ENCODE data around the gene SMURF1.

SMURF1 gene

GRCh38 chr7:99031496-99031895 lies 112.4 kb downstream of the SMURF1 start:
- no peaks in the 10 kb centered on the region for H3K27me3 ChIP-seq (ENCODE audit: insufficient read depth, low read depth, severe bottlenecking)
- H3K4me3 ChIP-seq (ENCODE audit: low read depth, low read length), result no peak overlapping the region
- DNase-seq, result no peak
- H3K27ac ChIP-seq, result no peak overlapping the region
- no peaks in the 10 kb centered on the region for H3K9me3 ChIP-seq (ENCODE audit: severe bottlenecking)
- peaks cover 84% of the 10 kb centered on the region for H3K36me3 ChIP-seq
- TF ChIP-seq CTCF (IDR thresholded peaks at IDR 0.05; ENCODE audit: low read depth, low read length), result no peak

- Histone ChIP-seq H3K36me3 (peaks cover 78% of the 10 kb centered on the region), H3K4me3 (ENCODE audit: low read depth, low read length) (no peak overlapping the region), H3K27ac (no peak overlapping the region), H3K9me3 (ENCODE audit: severe bottlenecking) (no peaks in the 10 kb centered on the region), H3K27me3 (ENCODE audit: insufficient read depth, low read depth, severe bottlenecking) (no peaks in the 10 kb centered on the region)
- DNase-seq, result no peak
- no peak for TF ChIP-seq CTCF (IDR thresholded peaks at IDR 0.05; ENCODE audit: low read depth, low read length)
Measured at GRCh38 chr7:99030951-99031350, 113.0 kb downstream of the SMURF1 start.

GRCh38 chr7:99030457-99030856 lies 113.5 kb downstream of the SMURF1 start:
- no peak for DNase-seq
- peaks cover 73% of the 10 kb centered on the region for H3K36me3 ChIP-seq
- H3K27ac ChIP-seq, result no peak overlapping the region

GRCh38 chr7:99029466-99030435 lies 114.2 kb downstream of the SMURF1 start:
- H3K27ac ChIP-seq, result no peak overlapping the region
- no peaks in the 10 kb centered on the region for H3K9me3 ChIP-seq (ENCODE audit: severe bottlenecking)
- no peaks in the 10 kb centered on the region for H3K27me3 ChIP-seq (ENCODE audit: insufficient read depth, low read depth, severe bottlenecking)
- no peak overlapping the region for H3K4me3 ChIP-seq (ENCODE audit: low read depth, low read length)
- DNase-seq, result no peak
- peaks cover 66% of the 10 kb centered on the region for H3K36me3 ChIP-seq
- TF ChIP-seq CTCF (IDR thresholded peaks at IDR 0.05; ENCODE audit: low read depth, low read length), result no peak

More at GRCh38 chr7:99030457-99030856, 113.5 kb downstream of the SMURF1 start:
- TF ChIP-seq CTCF (IDR thresholded peaks at IDR 0.05; ENCODE audit: low read depth, low read length), result no peak
- no peaks in the 10 kb centered on the region for H3K27me3 ChIP-seq (ENCODE audit: insufficient read depth, low read depth, severe bottlenecking)
- H3K4me3 ChIP-seq (ENCODE audit: low read depth, low read length), result no peak overlapping the region
- no peaks in the 10 kb centered on the region for H3K9me3 ChIP-seq (ENCODE audit: severe bottlenecking)

- Histone ChIP-seq H3K36me3 (peaks cover 53% of the 10 kb centered on the region), H3K9me3 (ENCODE audit: severe bottlenecking) (no peaks in the 10 kb centered on the region), H3K27ac (no peak overlapping the region), H3K4me3 (ENCODE audit: low read depth, low read length) (no peak overlapping the region), H3K27me3 (ENCODE audit: insufficient read depth, low read depth, severe bottlenecking) (no peaks in the 10 kb centered on the region)
- TF ChIP-seq CTCF (IDR thresholded peaks at IDR 0.05; ENCODE audit: low read depth, low read length), result no peak
- DNase-seq, result no peak
Measured at GRCh38 chr7:99028261-99028973, 115.5 kb downstream of the SMURF1 start.
